CD8-positive, alpha-beta memory T cell (primary cell): ENCODE data around the gene PATL1. TPM values are rescaled to one million over a fixed set of nuclear protein-coding genes. Genes with fewer than 3 reads are reported as not detected.

ENCODE experiments used
- CTCF ChIA-PET: fragments of 350-600 bp; sonication (Branson Sonifier 250); formaldehyde crosslinking; loops from one replicate; lab custom pipeline; 2021; ENCODE audit warnings: antibody characterized with exemption; lab: Charles Lee
- POLR2A ChIA-PET: fragments of 350-600 bp; sonication (Branson Sonifier 250); formaldehyde crosslinking; loops from one replicate; lab custom pipeline; 2021; ENCODE audit warnings: antibody characterized with exemption; lab: Charles Lee
- DNase-seq, 5 donors: peaks; one replicate each; pipeline versions ENCODE4 v3.0.0 to v3.0.0-alpha.2; 2020 to 2022; ENCODE audit warnings: mixed read lengths in 1 of 5
- H3K27ac ChIP-seq: one replicate; pipeline ENCODE4 v1.7.0; 2013; ENCODE audit warnings: low read depth, mild to moderate bottlenecking, low read length, moderate library complexity
- H3K27me3 ChIP-seq: 2 replicates; pipeline ENCODE4 v1.7.0; 2013; ENCODE audit warnings: low read length, mild to moderate bottlenecking; ENCODE audit not compliant: insufficient read depth, poor library complexity, severe bottlenecking
- H3K36me3 ChIP-seq: 2 replicates; pipeline ENCODE4 v1.7.0; 2013; ENCODE audit warnings: mild to moderate bottlenecking, low read length, moderate library complexity; ENCODE audit not compliant: insufficient read depth
- H3K4me1 ChIP-seq: 2 replicates; pipeline ENCODE4 v1.7.0; 2013; ENCODE audit warnings: mild to moderate bottlenecking, low read length, moderate library complexity; ENCODE audit not compliant: insufficient read depth
- H3K4me3 ChIP-seq: 2 replicates; pipeline ENCODE4 v1.7.0; 2013; ENCODE audit warnings: mild to moderate bottlenecking, low read length
- H3K9me3 ChIP-seq: 2 replicates; pipeline ENCODE4 v1.7.0; 2013; ENCODE audit warnings: mild to moderate bottlenecking, low read length
- H3K27ac Mint-ChIP-seq, 8 donors: one replicate each; pipeline ENCODE4 v1.8.0; 2020 to 2021; ENCODE audit warnings: mixed read lengths in 8 of 8, mild to moderate bottlenecking in 6 of 8, inconsistent platforms in 3 of 8, moderate library complexity in 3 of 8
- H3K27me3 Mint-ChIP-seq, 2 donors: one replicate each; pipeline ENCODE4 v1.8.0; 2020 to 2021; ENCODE audit warnings: mixed read lengths in 2 of 2, mild to moderate bottlenecking in 1 of 2, moderate library complexity in 1 of 2
- H3K36me3 Mint-ChIP-seq, 3 donors: one replicate each; pipeline ENCODE4 v1.8.0; 2020 to 2021; ENCODE audit warnings: mixed read lengths in 3 of 3, inconsistent platforms in 1 of 3, mild to moderate bottlenecking in 1 of 3
- H3K4me1 Mint-ChIP-seq, 3 donors: one replicate each; pipeline ENCODE4 v1.8.0; 2020 to 2021; ENCODE audit warnings: mixed read lengths in 3 of 3, inconsistent platforms in 1 of 3, mild to moderate bottlenecking in 1 of 3
- H3K4me3 Mint-ChIP-seq, 7 donors: one replicate each; pipeline ENCODE4 v1.8.0; 2020 to 2021; ENCODE audit warnings: mixed read lengths in 7 of 7, mild to moderate bottlenecking in 6 of 7, moderate library complexity in 4 of 7, inconsistent platforms in 2 of 7
- H3K9me3 Mint-ChIP-seq, 5 donors: one replicate each; pipeline ENCODE4 v1.8.0; 2020 to 2022; ENCODE audit warnings: mixed read lengths in 5 of 5, mild to moderate bottlenecking in 3 of 5, moderate library complexity in 2 of 5, inconsistent platforms in 1 of 5
- polyA plus RNA-seq: library from polyadenylated mRNA; unstranded; fragments of 300-500 nt; fragmentation: Illumina TruSeq; gene quantifications from one replicate; pipeline ENCODE4 v1.2.3, GENCODE V29; 2021
- total RNA-seq, 2 experiments: library from RNA; stranded (reverse); gene quantifications; one replicate each; pipeline ENCODE4 v1.2.3, GENCODE V29; 2021

PATL1 gene
- total and polyA plus RNA-seq, 3 experiments from 2014 or later = 7.5 to 65.8 (median 61.3) TPM

- H3K36me3 ChIP-seq = peaks cover 59% of the 10 kb centered on the region
- no peaks in the 10 kb centered on the region for H3K4me1 ChIP-seq
- no peak for DNase-seq
- H3K9me3 ChIP-seq = no peaks in the 10 kb centered on the region
- Mint-ChIP-seq H3K4me3 (no peak overlapping the region), H3K9me3 (no peaks in the 10 kb centered on the region), H3K27ac (no peak overlapping the region), H3K4me1 (peaks cover 19 to 30% (median 19%) of the 10 kb centered on the region in 3 donors), H3K27me3 (no peaks in the 10 kb centered on the region), H3K36me3 (peaks cover 7 to 94% (median 28%) of the 10 kb centered on the region in 3 donors)
- no peak overlapping the region for H3K4me3 ChIP-seq
- H3K27ac ChIP-seq = no peak overlapping the region
- ChIA-PET POLR2A (no interaction called here), CTCF (interaction anchor here (1.0 kb wide), 1 partner anchor 24 kb away, joined by 3 read pairs; no protein-coding TSS in a partner anchor)
- H3K27me3 ChIP-seq = no peaks in the 10 kb centered on the region
Measured at GRCh38 chr11:59600234-59600633, 68.6 kb downstream of the PATL1 start.

GRCh38 chr11:59598961-59599360, 69.9 kb downstream of the PATL1 start:
- Histone ChIP-seq H3K4me1 (no peaks in the 10 kb centered on the region), H3K27ac (no peak overlapping the region), H3K4me3 (no peak overlapping the region), H3K9me3 (no peaks in the 10 kb centered on the region), H3K27me3 (no peaks in the 10 kb centered on the region), H3K36me3 (peaks cover 69% of the 10 kb centered on the region)
- Mint-ChIP-seq H3K4me1 (peaks cover 14 to 23% (median 15%) of the 10 kb centered on the region in 3 donors), H3K36me3 (peaks cover 9 to 97% (median 29%) of the 10 kb centered on the region in 3 donors), H3K27me3 (no peaks in the 10 kb centered on the region), H3K9me3 (no peaks in the 10 kb centered on the region), H3K27ac (no peak overlapping the region), H3K4me3 (no peak overlapping the region)
- POLR2A ChIA-PET = no interaction called here
- CTCF ChIA-PET = no interaction called here
- no peak for DNase-seq

Other genes with a start within 250 kb of the PATL1 start
- not detected for gene OR5A2, start 242.6 kb downstream of the PATL1 start, total RNA-seq
- not detected for gene OR5A2, start 242.6 kb downstream of the PATL1 start, polyA plus RNA-seq
- not detected for gene OR5A1, start 232.6 kb downstream of the PATL1 start, total RNA-seq
- gene OR5A1, start 232.6 kb downstream of the PATL1 start, polyA plus RNA-seq = not detected
- not detected for gene OR4D6, start 212.1 kb downstream of the PATL1 start, total RNA-seq
- gene OR4D6, start 212.1 kb downstream of the PATL1 start, polyA plus RNA-seq = not detected
- gene OR4D10, start 195.7 kb downstream of the PATL1 start, total RNA-seq = not detected
- not detected for gene OR4D10, start 195.7 kb downstream of the PATL1 start, polyA plus RNA-seq
- gene OR4D11, start 165.5 kb downstream of the PATL1 start, total RNA-seq = not detected
- not detected for gene OR4D11, start 165.5 kb downstream of the PATL1 start, polyA plus RNA-seq
- gene OR4D9, start 157.5 kb downstream of the PATL1 start, total RNA-seq = not detected
- gene OR4D9, start 157.5 kb downstream of the PATL1 start, polyA plus RNA-seq = not detected
- 10 to 100 TPM; 37.8 to 38.4 TPM for gene OSBP, start 53.3 kb downstream of the PATL1 start, total RNA-seq
- gene OSBP, start 53.3 kb downstream of the PATL1 start, polyA plus RNA-seq = 32.3 TPM
- not detected for gene OR10V1, start 44.8 kb upstream of the PATL1 start, total RNA-seq
- gene OR10V1, start 44.8 kb upstream of the PATL1 start, polyA plus RNA-seq = not detected
- gene STX3, start 86.3 kb upstream of the PATL1 start, total RNA-seq = 1 to 10 TPM; 5.5 to 6.7 TPM
- 6.8 TPM for gene STX3, start 86.3 kb upstream of the PATL1 start, polyA plus RNA-seq
- 10 to 100 TPM; 83.5 to 84.5 TPM for gene MRPL16, start 141.7 kb upstream of the PATL1 start, total RNA-seq
- 75.0 TPM for gene MRPL16, start 141.7 kb upstream of the PATL1 start, polyA plus RNA-seq
- not detected for gene CBLIF, start 176.5 kb upstream of the PATL1 start, total RNA-seq
- gene CBLIF, start 176.5 kb upstream of the PATL1 start, polyA plus RNA-seq = not detected
- not detected for gene TCN1, start 197.4 kb upstream of the PATL1 start, total RNA-seq
- not detected for gene TCN1, start 197.4 kb upstream of the PATL1 start, polyA plus RNA-seq
- gene OOSP3, start 209.7 kb upstream of the PATL1 start, total RNA-seq = not detected
- not detected for gene OOSP3, start 209.7 kb upstream of the PATL1 start, polyA plus RNA-seq